ENCODE measurements around the gene BTBD2. TPM values are rescaled to one million over a fixed set of nuclear protein-coding genes. Genes with fewer than 3 reads are reported as not detected.
A peak's percentile ranks its signal among the peaks of the same experiment; 100 is the strongest.

The BTBD2 gene
- total and polyA plus RNA-seq, 2 of the 13 experiments (the other 11 are each of a cell fraction or from before 2014, with no cell fraction given) = 28.1 to 45.3 TPM

DNA sequence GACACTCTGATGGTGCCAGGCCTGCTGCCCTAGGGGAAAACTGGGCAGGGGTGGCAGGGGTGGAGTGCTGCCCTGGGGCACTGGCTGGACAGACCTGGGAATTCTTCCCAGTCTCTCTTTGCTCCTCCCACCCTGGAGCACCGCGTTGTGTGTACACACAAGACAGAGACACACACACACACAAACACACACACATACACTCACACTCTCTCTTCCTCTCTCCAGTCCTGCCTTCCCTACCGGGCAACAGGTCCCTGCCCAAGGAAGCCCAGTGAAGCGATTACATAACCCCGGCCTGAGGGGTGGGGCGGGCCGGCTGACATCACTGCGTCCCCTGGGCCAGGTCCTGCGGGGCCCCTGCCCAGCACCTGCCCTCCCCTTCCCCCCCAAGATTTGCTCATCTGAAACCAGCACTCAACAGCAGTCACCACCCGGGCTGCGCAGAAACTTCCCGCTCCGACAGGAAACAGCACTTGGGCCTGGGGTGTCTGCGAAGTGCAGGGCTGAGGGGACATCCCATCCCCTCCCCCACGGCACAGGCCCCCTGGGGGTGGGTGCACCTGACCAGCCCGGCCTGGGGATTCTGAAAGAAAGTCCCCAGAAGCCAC, 34.3 kb upstream of the BTBD2 start (continued):
- TF ChIP-seq ZNF616 (CRISPR knock-in tag; IDR thresholded peaks at IDR 0.05; ENCODE audit: low read depth) (no peak), FOXA3 (CRISPR knock-in tag; IDR thresholded peaks at IDR 0.05) (peak; percentile 39; the same call in 1 of the 2 replicates), IRX3 (CRISPR knock-in tag; IDR thresholded peaks at IDR 0.05; ENCODE audit: borderline replicate concordance, low read depth) (no peak), ZNF367 (CRISPR knock-in tag; IDR thresholded peaks at IDR 0.05; ENCODE audit: borderline replicate concordance) (no peak), SMARCE1 (IDR thresholded peaks at IDR 0.05; ENCODE audit: borderline replicate concordance) (no peak), ZNF441 (CRISPR knock-in tag; IDR thresholded peaks at IDR 0.05; ENCODE audit: borderline replicate concordance) (no peak), TCF7 (IDR thresholded peaks at IDR 0.05; ENCODE audit: low read depth) (no peak), ZNF3 (CRISPR knock-in tag; IDR thresholded peaks at IDR 0.05) (no peak), GTF2F1 (IDR thresholded peaks at IDR 0.05; ENCODE audit: low read length) (no peak), JUND (CRISPR knock-in tag; IDR thresholded peaks at IDR 0.05) (no peak; the same call in 1 of the 2 replicates), RXRA (CRISPR knock-in tag; IDR thresholded peaks at IDR 0.05) (peak; percentile 43; the same call in 1 of the 2 replicates), MED1 (CRISPR knock-in tag; IDR thresholded peaks at IDR 0.05) (peak; percentile 73), MZF1 (CRISPR knock-in tag; IDR thresholded peaks at IDR 0.05; ENCODE audit: borderline replicate concordance) (no peak), CC2D1A (CRISPR knock-in tag; IDR thresholded peaks at IDR 0.05) (no peak), MED8 (CRISPR knock-in tag; IDR thresholded peaks at IDR 0.05; ENCODE audit: insufficient replicate concordance) (no peak), HES4 (CRISPR knock-in tag; IDR thresholded peaks at IDR 0.05; ENCODE audit: borderline replicate concordance) (no peak), RAD21 (CRISPR knock-in tag; IDR thresholded peaks at IDR 0.05) (no peak), ZNF546 (CRISPR knock-in tag; conservative IDR thresholded peaks at IDR 0.05) (no peak), MXD4 (CRISPR knock-in tag; IDR thresholded peaks at IDR 0.05) (no peak)
- TF ChIP-seq, protein P1, sequence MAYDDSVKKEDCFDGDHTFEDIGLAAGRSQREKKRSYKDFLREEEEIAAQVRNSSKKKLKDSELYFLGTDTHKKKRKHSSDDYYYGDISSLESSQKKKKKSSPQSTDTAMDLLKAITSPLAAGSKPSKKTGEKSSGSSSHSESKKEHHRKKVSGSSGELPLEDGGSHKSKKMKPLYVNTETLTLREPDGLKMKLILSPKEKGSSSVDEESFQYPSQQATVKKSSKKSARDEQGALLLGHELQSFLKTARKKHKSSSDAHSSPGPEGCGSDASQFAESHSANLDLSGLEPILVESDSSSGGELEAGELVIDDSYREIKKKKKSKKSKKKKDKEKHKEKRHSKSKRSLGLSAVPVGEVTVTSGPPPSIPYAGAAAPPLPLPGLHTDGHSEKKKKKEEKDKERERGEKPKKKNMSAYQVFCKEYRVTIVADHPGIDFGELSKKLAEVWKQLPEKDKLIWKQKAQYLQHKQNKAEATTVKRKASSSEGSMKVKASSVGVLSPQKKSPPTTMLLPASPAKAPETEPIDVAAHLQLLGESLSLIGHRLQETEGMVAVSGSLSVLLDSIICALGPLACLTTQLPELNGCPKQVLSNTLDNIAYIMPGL (CRISPR knock-in tag; IDR thresholded peaks at IDR 0.05; ENCODE audit: borderline replicate concordance in 1 of 2, low read depth in 1 of 2) = no peak; a peak in 2 of 4 replicates
- TF ChIP-seq, protein P2, sequence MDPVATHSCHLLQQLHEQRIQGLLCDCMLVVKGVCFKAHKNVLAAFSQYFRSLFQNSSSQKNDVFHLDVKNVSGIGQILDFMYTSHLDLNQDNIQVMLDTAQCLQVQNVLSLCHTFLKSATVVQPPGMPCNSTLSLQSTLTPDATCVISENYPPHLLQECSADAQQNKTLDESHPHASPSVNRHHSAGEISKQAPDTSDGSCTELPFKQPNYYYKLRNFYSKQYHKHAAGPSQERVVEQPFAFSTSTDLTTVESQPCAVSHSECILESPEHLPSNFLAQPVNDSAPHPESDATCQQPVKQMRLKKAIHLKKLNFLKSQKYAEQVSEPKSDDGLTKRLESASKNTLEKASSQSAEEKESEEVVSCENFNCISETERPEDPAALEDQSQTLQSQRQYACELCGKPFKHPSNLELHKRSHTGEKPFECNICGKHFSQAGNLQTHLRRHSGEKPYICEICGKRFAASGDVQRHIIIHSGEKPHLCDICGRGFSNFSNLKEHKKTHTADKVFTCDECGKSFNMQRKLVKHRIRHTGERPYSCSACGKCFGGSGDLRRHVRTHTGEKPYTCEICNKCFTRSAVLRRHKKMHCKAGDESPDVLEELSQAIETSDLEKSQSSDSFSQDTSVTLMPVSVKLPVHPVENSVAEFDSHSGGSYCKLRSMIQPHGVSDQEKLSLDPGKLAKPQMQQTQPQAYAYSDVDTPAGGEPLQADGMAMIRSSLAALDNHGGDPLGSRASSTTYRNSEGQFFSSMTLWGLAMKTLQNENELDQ (CRISPR knock-in tag; IDR thresholded peaks at IDR 0.05; ENCODE audit: borderline replicate concordance) = no peak
- TF ChIP-seq, protein P3, sequence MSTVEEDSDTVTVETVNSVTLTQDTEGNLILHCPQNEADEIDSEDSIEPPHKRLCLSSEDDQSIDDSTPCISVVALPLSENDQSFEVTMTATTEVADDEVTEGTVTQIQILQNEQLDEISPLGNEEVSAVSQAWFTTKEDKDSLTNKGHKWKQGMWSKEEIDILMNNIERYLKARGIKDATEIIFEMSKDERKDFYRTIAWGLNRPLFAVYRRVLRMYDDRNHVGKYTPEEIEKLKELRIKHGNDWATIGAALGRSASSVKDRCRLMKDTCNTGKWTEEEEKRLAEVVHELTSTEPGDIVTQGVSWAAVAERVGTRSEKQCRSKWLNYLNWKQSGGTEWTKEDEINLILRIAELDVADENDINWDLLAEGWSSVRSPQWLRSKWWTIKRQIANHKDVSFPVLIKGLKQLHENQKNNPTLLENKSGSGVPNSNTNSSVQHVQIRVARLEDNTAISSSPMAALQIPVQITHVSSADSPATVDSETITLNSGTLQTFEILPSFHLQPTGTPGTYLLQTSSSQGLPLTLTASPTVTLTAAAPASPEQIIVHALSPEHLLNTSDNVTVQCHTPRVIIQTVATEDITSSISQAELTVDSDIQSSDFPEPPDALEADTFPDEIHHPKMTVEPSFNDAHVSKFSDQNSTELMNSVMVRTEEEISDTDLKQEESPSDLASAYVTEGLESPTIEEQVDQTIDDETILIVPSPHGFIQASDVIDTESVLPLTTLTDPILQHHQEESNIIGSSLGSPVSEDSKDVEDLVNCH (CRISPR knock-in tag; IDR thresholded peaks at IDR 0.05) = no peak
- TF ChIP-seq, protein P4, sequence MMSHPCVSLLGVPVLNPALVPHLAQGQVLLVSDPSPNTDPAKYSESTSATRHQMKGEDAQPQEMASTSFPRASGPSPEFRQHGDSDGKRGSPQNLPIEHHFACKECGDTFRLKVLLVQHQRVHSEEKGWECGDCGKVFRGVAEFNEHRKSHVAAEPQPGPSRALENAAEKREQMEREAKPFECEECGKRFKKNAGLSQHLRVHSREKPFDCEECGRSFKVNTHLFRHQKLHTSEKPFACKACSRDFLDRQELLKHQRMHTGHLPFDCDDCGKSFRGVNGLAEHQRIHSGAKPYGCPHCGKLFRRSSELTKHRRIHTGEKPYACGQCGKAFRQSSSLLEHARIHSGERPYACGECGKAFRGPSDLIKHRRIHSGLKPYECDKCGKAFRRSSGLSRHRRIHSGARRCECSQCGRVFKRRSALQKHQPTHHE (CRISPR knock-in tag; IDR thresholded peaks at IDR 0.05; ENCODE audit: borderline replicate concordance) = peak; percentile 66; the same call in 1 of the 2 replicates

Data from HepG2 (cell line).